ENCODE results near the gene ADAMTS8.

The ADAMTS8 gene

GRCh38 chr11:130467116-130467900, 38.9 kb upstream of the ADAMTS8 start:
- H3K36me3 ChIP-seq (ENCODE audit: insufficient read depth, insufficient read length, low read length): peaks cover 23% of the 10 kb centered on the region

GRCh38 chr11:130465263-130465662, 36.9 kb upstream of the ADAMTS8 start:
- DNase-seq (ENCODE audit: low read depth, low spot score): no peak

More at GRCh38 chr11:130467116-130467900, 38.9 kb upstream of the ADAMTS8 start:
- H3K9ac ChIP-seq (ENCODE audit: insufficient read length, low read depth): no peak overlapping the region
- H3K27me3 ChIP-seq (ENCODE audit: insufficient read depth, insufficient read length): no peaks in the 10 kb centered on the region
- no peaks in the 10 kb centered on the region for H3K9me3 ChIP-seq (ENCODE audit: insufficient read depth, low read length)
- H3K4me3 ChIP-seq (ENCODE audit: insufficient read length, low read depth): no peak overlapping the region
- no peaks in the 10 kb centered on the region for H3K4me1 ChIP-seq (ENCODE audit: insufficient read depth, insufficient read length)
- TF ChIP-seq YY1 (IDR thresholded peaks at IDR 0.05; ENCODE audit: insufficient read depth, insufficient read length) (no peak), ZNF274 (IDR thresholded peaks at IDR 0.05; ENCODE audit: low read depth, low read length) (no peak), SUZ12 (IDR thresholded peaks at IDR 0.05; ENCODE audit: extremely low read depth, insufficient read depth, insufficient read length) (no peak)
- DNase-seq (ENCODE audit: low read depth, low spot score): no peak

GRCh38 chr11:130464291-130464812, 35.9 kb upstream of the ADAMTS8 start:
- Histone ChIP-seq H3K27me3 (ENCODE audit: insufficient read depth, insufficient read length) (no peaks in the 10 kb centered on the region), H3K4me3 (ENCODE audit: insufficient read length, low read depth) (no peak overlapping the region), H3K4me1 (ENCODE audit: insufficient read depth, insufficient read length) (no peaks in the 10 kb centered on the region), H3K36me3 (ENCODE audit: insufficient read depth, insufficient read length, low read length) (peaks cover 17% of the 10 kb centered on the region), H3K9ac (ENCODE audit: insufficient read length, low read depth) (no peak overlapping the region), H3K9me3 (ENCODE audit: insufficient read depth, low read length) (no peaks in the 10 kb centered on the region)
- DNase-seq (ENCODE audit: low read depth, low spot score): no peak
- TF ChIP-seq SUZ12 (IDR thresholded peaks at IDR 0.05; ENCODE audit: extremely low read depth, insufficient read depth, insufficient read length) (no peak), YY1 (IDR thresholded peaks at IDR 0.05; ENCODE audit: insufficient read depth, insufficient read length) (no peak), ZNF274 (IDR thresholded peaks at IDR 0.05; ENCODE audit: low read depth, low read length) (no peak)

More at GRCh38 chr11:130465263-130465662, 36.9 kb upstream of the ADAMTS8 start:
- no peak overlapping the region for H3K4me3 ChIP-seq (ENCODE audit: insufficient read length, low read depth)
- peaks cover 17% of the 10 kb centered on the region for H3K36me3 ChIP-seq (ENCODE audit: insufficient read depth, insufficient read length, low read length)
- no peaks in the 10 kb centered on the region for H3K27me3 ChIP-seq (ENCODE audit: insufficient read depth, insufficient read length)
- no peak overlapping the region for H3K9ac ChIP-seq (ENCODE audit: insufficient read length, low read depth)
- TF ChIP-seq SUZ12 (IDR thresholded peaks at IDR 0.05; ENCODE audit: extremely low read depth, insufficient read depth, insufficient read length) (no peak), ZNF274 (IDR thresholded peaks at IDR 0.05; ENCODE audit: low read depth, low read length) (no peak), YY1 (IDR thresholded peaks at IDR 0.05; ENCODE audit: insufficient read depth, insufficient read length) (no peak)
- H3K9me3 ChIP-seq (ENCODE audit: insufficient read depth, low read length): no peaks in the 10 kb centered on the region
- no peaks in the 10 kb centered on the region for H3K4me1 ChIP-seq (ENCODE audit: insufficient read depth, insufficient read length)

GRCh38 chr11:130462931-130463330, 34.5 kb upstream of the ADAMTS8 start:
- no peak for DNase-seq (ENCODE audit: low read depth, low spot score)
- Histone ChIP-seq H3K9me3 (ENCODE audit: insufficient read depth, low read length) (no peaks in the 10 kb centered on the region), H3K27me3 (ENCODE audit: insufficient read depth, insufficient read length) (no peaks in the 10 kb centered on the region), H3K4me3 (ENCODE audit: insufficient read length, low read depth) (no peak overlapping the region), H3K9ac (ENCODE audit: insufficient read length, low read depth) (no peak overlapping the region), H3K4me1 (ENCODE audit: insufficient read depth, insufficient read length) (no peaks in the 10 kb centered on the region), H3K36me3 (ENCODE audit: insufficient read depth, insufficient read length, low read length) (peaks cover 17% of the 10 kb centered on the region)
- TF ChIP-seq YY1 (IDR thresholded peaks at IDR 0.05; ENCODE audit: insufficient read depth, insufficient read length) (no peak), SUZ12 (IDR thresholded peaks at IDR 0.05; ENCODE audit: extremely low read depth, insufficient read depth, insufficient read length) (no peak), ZNF274 (IDR thresholded peaks at IDR 0.05; ENCODE audit: low read depth, low read length) (no peak)

GRCh38 chr11:130462101-130462885, 33.9 kb upstream of the ADAMTS8 start:
- Histone ChIP-seq H3K4me1 (ENCODE audit: insufficient read depth, insufficient read length) (no peaks in the 10 kb centered on the region), H3K36me3 (ENCODE audit: insufficient read depth, insufficient read length, low read length) (peaks cover 17% of the 10 kb centered on the region), H3K4me3 (ENCODE audit: insufficient read length, low read depth) (no peak overlapping the region), H3K27me3 (ENCODE audit: insufficient read depth, insufficient read length) (no peaks in the 10 kb centered on the region), H3K9me3 (ENCODE audit: insufficient read depth, low read length) (no peaks in the 10 kb centered on the region), H3K9ac (ENCODE audit: insufficient read length, low read depth) (no peak overlapping the region)
- TF ChIP-seq SUZ12 (IDR thresholded peaks at IDR 0.05; ENCODE audit: extremely low read depth, insufficient read depth, insufficient read length) (no peak), YY1 (IDR thresholded peaks at IDR 0.05; ENCODE audit: insufficient read depth, insufficient read length) (no peak), ZNF274 (IDR thresholded peaks at IDR 0.05; ENCODE audit: low read depth, low read length) (no peak)
- no peak for DNase-seq (ENCODE audit: low read depth, low spot score)

- Histone ChIP-seq H3K4me1 (ENCODE audit: insufficient read depth, insufficient read length) (no peaks in the 10 kb centered on the region), H3K9me3 (ENCODE audit: insufficient read depth, low read length) (no peaks in the 10 kb centered on the region), H3K4me3 (ENCODE audit: insufficient read length, low read depth) (no peak overlapping the region), H3K27me3 (ENCODE audit: insufficient read depth, insufficient read length) (peaks cover 15% of the 10 kb centered on the region), H3K9ac (ENCODE audit: insufficient read length, low read depth) (no peak overlapping the region), H3K36me3 (ENCODE audit: insufficient read depth, insufficient read length, low read length) (peaks cover 12% of the 10 kb centered on the region)
- TF ChIP-seq YY1 (IDR thresholded peaks at IDR 0.05; ENCODE audit: insufficient read depth, insufficient read length) (no peak), ZNF274 (IDR thresholded peaks at IDR 0.05; ENCODE audit: low read depth, low read length) (no peak)
- no peak for DNase-seq (ENCODE audit: low read depth, low spot score)
These were observed 31.1 kb upstream of the ADAMTS8 start for GRCh38 chr11:130459521-130459920.

- TF ChIP-seq SUZ12 (IDR thresholded peaks at IDR 0.05; ENCODE audit: extremely low read depth, insufficient read depth, insufficient read length) (no peak), YY1 (IDR thresholded peaks at IDR 0.05; ENCODE audit: insufficient read depth, insufficient read length) (no peak), ZNF274 (IDR thresholded peaks at IDR 0.05; ENCODE audit: low read depth, low read length) (no peak)
- no peak for DNase-seq (ENCODE audit: low read depth, low spot score)
- Histone ChIP-seq H3K36me3 (ENCODE audit: insufficient read depth, insufficient read length, low read length) (peaks cover 7% of the 10 kb centered on the region), H3K9ac (ENCODE audit: insufficient read length, low read depth) (no peak overlapping the region), H3K27me3 (ENCODE audit: insufficient read depth, insufficient read length) (peaks cover 26% of the 10 kb centered on the region), H3K4me1 (ENCODE audit: insufficient read depth, insufficient read length) (no peaks in the 10 kb centered on the region), H3K9me3 (ENCODE audit: insufficient read depth, low read length) (no peaks in the 10 kb centered on the region), H3K4me3 (ENCODE audit: insufficient read length, low read depth) (no peak overlapping the region)
These were observed 30.0 kb upstream of the ADAMTS8 start for GRCh38 chr11:130458410-130458729.
